Non-pigmented ciliary epithelial cell (primary cell): ENCODE measurements around the gene OR5AL1.
"Not testable (repeated sequence)": the region's sequence is repeated elsewhere in the genome, so short reads cannot be mapped to it uniquely, and the experiment has no call there.

ENCODE experiments used
- DNase-seq: peaks from one replicate; pipeline ENCODE4 v3.0.0-alpha.2; 2010; ENCODE audit warnings: low read depth

OR5AL1 gene

DNA sequence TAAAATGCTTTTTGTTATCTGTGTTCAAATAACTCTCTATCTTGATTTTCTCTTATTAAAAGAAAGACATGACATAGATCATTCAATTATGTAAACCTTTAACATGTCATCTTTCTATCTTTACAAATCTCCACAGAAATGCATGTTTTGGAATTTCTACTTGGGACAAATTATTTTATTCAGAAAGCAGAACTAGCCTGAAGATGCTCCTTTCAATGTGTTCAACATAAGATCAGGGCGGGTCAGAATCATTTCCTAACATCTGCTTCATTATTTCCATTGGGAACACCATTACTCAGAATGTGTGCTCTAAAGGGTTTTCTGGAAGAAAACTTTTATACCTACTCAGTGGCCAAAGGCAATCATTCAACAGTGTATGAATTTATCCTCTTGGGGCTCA, at the start of gene OR5AL1:
TSS of gene OR5AL1 (plus strand) at position 301 of the 400 bp plus-strand sequence.
- no peak for DNase-seq

DNA sequence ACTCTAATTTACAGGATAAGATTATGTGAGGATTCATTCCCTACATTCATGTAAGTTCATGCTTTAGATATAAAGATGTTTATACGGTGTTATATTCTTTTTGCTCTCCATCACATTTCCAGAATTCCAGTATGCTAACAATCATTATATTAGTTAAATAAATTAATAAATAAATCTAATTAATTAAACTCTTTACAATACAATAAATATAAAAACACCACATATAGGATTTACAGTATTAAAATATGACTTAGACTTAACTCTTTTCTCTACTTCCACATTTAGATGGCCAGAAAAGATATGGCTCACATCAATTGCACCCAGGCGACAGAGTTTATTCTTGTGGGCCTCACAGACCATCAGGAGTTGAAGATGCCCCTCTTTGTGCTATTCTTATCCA, 37.2 kb upstream of the OR5AL1 start, which contains the start of gene OR8U1:
TSS of gene OR8U1 (plus strand) at position 301 of the 400 bp plus-strand sequence. CDS start at position 301, 0 bp downstream.
- no peak for DNase-seq

DNA sequence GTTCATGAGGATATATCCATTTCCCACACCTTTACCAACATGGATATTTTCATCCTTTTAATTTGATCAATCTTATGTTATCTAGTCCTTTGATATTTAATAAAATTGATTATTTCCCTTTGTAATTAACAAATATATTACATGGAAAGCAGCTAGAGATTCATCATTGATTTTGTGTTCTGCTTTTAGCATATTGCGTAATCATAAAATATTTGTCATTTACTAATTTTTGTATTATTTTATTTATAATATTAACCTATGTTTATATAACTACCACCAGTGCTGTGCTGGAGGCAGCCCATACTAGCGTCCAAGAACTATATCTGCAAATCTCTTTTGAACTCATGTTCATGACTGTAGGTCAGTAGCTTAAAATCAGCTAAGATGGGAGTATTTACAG, 32.4 kb upstream of the OR5AL1 start:
- DNase-seq, result no peak

DNA sequence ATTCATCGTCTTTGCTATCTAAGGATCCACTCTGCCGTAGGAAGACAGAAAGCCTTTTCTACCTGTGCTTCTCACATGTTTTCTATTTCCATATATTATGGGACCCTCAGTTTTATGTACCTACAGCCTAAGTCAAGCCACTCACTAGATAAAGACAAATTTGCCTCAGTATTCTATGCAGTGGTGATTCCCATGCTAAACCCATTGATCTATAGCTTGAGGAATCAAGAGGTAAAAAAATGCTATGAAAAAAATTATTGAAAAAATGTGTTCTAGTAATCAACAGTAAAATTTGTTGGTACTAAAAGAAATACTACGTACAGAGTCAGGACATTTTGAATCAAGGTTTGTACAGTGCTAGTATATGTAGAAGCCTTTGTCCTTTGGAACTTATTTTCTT, 18.1 kb upstream of the OR5AL1 start:
- no peak for DNase-seq

DNA sequence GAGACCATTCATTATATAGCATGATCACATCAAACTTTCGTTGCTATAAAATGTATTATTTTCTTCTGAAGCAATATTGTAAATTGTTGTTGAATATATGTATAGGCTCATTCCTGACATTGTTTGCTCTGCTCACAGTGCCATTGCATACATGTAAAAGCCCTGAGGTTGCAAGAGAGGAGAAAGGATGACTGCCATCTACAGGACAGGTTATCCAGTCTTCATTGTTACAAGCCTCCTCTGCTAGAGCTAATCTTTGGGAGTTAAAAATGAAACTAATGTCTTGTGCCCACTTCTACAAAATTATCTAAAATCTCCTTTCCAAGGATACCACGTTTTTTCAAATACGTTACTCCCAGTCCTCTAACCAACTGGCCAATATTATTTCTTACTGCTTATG, 16.4 kb upstream of the OR5AL1 start:
- DNase-seq, result no peak

DNA sequence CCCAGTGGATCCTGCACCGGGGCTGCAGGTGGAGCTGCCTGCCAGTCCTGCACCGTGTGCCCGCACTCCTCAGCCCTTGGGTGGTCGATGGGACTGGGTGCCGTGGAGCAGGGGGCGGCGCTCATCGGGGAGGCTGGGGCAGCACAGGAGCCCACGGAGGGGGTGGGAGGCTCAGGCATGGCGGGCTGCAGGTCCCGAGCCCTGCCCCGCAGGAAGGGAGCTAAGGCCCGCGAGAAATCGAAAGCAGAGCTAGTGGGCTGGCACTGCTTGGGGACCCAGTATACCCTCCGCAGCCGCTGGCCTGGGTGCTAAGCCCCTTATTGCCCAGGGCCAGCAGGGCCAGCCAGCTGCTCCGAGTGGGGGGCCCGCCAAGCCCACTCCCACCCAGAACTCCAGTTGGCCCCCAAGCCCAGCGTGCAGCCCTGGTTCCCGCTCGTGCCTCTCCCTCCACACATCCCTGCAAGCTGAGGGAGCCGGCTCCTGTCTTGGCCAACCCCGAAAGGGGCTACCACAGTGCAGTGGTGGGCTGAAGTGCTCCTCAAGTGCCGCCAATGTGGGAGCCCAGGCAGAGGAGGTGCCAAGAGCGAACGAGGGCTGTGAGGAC, 10.5 kb upstream of the OR5AL1 start:
- not testable (repeated sequence) for DNase-seq

DNA sequence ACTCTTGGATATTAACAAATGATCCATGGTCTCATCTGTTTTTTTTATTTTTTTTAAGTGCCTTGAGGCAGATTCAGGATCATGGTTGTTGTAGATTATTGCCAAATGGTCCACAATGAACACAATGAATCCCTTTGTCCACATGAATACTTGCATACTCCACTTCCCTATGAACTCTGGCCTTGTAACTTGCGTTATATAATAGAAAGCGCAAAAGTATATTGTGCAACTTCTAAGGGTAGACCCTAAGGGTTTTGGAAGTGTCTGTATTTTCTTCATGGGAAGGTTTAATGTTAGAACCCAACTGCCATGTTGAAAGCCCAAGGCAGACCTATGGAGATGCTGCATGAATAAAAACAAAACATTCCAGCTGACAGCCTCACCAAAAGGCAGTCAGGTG, 8.1 kb upstream of the OR5AL1 start:
- DNase-seq, result no peak

DNA sequence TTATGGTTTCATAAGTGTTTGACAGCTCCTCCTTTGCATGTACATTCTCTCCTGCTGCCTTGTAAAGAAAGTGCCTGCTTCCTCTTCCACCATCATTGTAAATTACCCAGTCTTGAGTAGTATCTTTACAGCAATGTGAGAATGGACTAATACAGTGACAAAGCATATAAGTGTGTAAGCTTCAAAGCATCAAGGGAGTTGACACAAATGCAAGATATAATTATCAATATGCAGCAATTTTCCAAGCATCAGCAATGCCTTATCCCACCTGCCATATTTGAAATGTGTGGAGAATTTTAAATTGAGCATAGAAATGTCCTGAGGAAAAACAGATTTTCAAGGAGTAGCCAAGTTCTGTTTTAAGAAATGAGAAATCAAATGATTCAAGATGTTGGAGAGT, 1.7 kb upstream of the OR5AL1 start:
- DNase-seq, result no peak

DNA sequence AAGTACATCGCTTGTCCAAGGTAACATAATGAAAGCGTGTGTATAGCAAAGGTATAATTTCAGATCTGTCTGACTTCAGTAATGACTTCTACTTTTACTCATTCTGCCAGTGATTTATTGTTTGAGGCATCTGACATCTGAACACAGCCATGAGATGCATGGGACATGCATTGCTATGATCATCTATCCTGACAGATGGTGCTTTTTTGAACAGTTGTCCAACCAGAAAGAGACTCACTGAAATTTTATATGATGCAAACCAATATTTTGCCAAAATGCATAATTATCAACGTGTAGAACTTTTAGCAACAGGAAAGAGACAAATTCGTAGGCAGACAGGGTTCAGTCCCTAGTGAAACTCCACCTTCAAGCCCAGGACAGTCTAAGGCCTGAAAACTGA, 41.0 kb downstream of the OR5AL1 start:
- no peak for DNase-seq

DNA sequence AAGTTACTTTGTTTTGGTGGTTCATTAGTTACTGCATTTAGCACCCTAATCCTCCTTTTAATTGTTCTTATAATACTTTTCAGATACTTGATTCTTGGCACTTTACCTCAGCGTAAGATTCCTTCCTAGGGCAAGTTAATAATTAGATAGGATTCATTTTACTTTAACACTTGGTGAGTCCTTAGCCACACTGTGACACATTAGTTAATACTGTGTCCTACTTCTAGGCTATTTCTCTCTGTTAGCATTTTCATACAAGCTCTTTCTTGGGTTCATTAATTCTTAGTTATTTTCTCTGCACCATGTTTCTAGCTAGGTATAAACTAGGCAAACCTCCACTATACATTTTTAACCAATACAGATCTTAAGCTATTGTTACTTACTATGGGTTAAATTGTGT, 44.6 kb downstream of the OR5AL1 start:
- DNase-seq, result no peak
